K562 (cell line): ENCODE data around the gene ZBTB38. TPM values are rescaled to one million over a fixed set of nuclear protein-coding genes. Genes with fewer than 3 reads are reported as not detected.

Experiments used
- ARID4B ChIP-seq: sonication (generic); formaldehyde crosslinking; IDR thresholded peaks from 2 replicates; pipeline ENCODE4 v1.8.0; 2022; ENCODE audit warnings: mild to moderate bottlenecking, missing genetic modification reagents
- CBX3 ChIP-seq, 2 experiments: IDR thresholded peaks; 1 replicate in 1 of 2; 2 replicates in 1 of 2; pipeline ENCODE4 v1.6.1; 2012; ENCODE audit warnings: inconsistent platforms in 2 of 2, low read length in 2 of 2, borderline replicate concordance in 1 of 2, control low read depth in 1 of 2
- CHAMP1 ChIP-seq: fragments of 450-650 bp; IDR thresholded peaks from 2 replicates; pipeline ENCODE4 v1.6.1; 2016; ENCODE audit warnings: mild to moderate bottlenecking
- CTCF ChIP-seq, 3 experiments: IDR thresholded peaks in 2 of 3; conservative IDR thresholded peaks in 1 of 3; 2 replicates each; pipeline ENCODE4 v1.5.1; 2011 to 2012; ENCODE audit warnings: low read length in 3 of 3, mild to moderate bottlenecking in 3 of 3, control low read depth in 2 of 3, improper control_type of control experiment in 1 of 3, inconsistent platforms in 1 of 3, low read depth in 1 of 3, mixed read lengths in 1 of 3, moderate library complexity in 1 of 3; ENCODE audit not compliant: insufficient read depth in 2 of 3
- JUN ChIP-seq, 2 experiments: sonication (generic) in 1 of 2; formaldehyde crosslinking in 1 of 2; IDR thresholded peaks; 2 replicates each; pipeline versions ENCODE4 v1.6.1 to v1.8.0; 2012 to 2022; ENCODE audit warnings: borderline replicate concordance in 2 of 2, mild to moderate bottlenecking in 2 of 2, improper control_type of control experiment in 1 of 2, low read depth in 1 of 2, low read length in 1 of 2, missing genetic modification reagents in 1 of 2
- NFE2 ChIP-seq: IDR thresholded peaks from 2 replicates; pipeline ENCODE4 v1.6.1; 2014; ENCODE audit warnings: antibody characterized with exemption, low read depth
- SIN3B ChIP-seq: fragments of 450-650 bp; IDR thresholded peaks from 2 replicates; pipeline ENCODE4 v1.6.1; 2017; ENCODE audit warnings: low read depth, mild to moderate bottlenecking, moderate library complexity
- SLC30A9 ChIP-seq: fragments of 250-450 bp; sonication (Bioruptor Pico); IDR thresholded peaks from 2 replicates; pipeline ENCODE4 v1.8.0; 2022; ENCODE audit warnings: mild to moderate bottlenecking, moderate library complexity
- STAT6 ChIP-seq: sonication (generic); formaldehyde crosslinking; IDR thresholded peaks from 2 replicates; pipeline ENCODE4 v1.8.1; 2023; ENCODE audit warnings: mild to moderate bottlenecking, missing genetic modification reagents
- XRCC5 ChIP-seq: fragments of 200-400 bp; formaldehyde crosslinking; IDR thresholded peaks from 2 replicates; pipeline ENCODE4 v1.6.1; 2017; ENCODE audit warnings: low read depth, mild to moderate bottlenecking, low read length
- ZNF445 ChIP-seq: fragments of 250-450 bp; sonication (Bioruptor Pico); IDR thresholded peaks from 2 replicates; pipeline ENCODE4 v1.4.0; 2020; ENCODE audit warnings: low read depth, mild to moderate bottlenecking, moderate library complexity
- polyA plus RNA-seq, 8 experiments: library from polyadenylated mRNA; depleted of rRNA in 4 of 8; stranded (reverse) in 5 of 8; unstranded in 3 of 8; fragments of >200 nt; fragmentation: Nextera tagmentation in 2 of 8; fragmentation: Illumina TruSeq in 1 of 8; extraction: Ambion mirVana in 2 of 8; extraction: Trizol in 1 of 8; gene quantifications; 2 replicates each; pipeline versions ENCODE4 v1.2.1 to v1.2.3, GENCODE V29; 2011 to 2014; ENCODE audit warnings: inconsistent platforms in 1 of 8, missing spikeins in 1 of 8
- total RNA-seq, 7 experiments: library from RNA; depleted of rRNA in 6 of 7; stranded (reverse); fragments of >200 nt in 6 of 7; fragmentation: Illumina TruSeq in 2 of 7; extraction: Trizol in 2 of 7; gene quantifications; 2 replicates each; pipeline versions ENCODE4 v1.2.1 to v1.2.3, GENCODE V29; 2011 to 2021; ENCODE audit warnings: low replicate concordance in 1 of 7

Gene ZBTB38
- total and polyA plus RNA-seq, 9 of the 15 experiments (the other 6 are each of a cell fraction or from before 2014, with no cell fraction given) = 12.1 to 39.4 (median 22.9) TPM

GRCh38 chr3:141331377-141332318, 36.7 kb upstream of the ZBTB38 start (continued):
- no peak for TF ChIP-seq ARID4B (CRISPR knock-in tag)
- no peak for TF ChIP-seq SLC30A9 (CRISPR knock-in tag)
- no peak for TF ChIP-seq XRCC5
- TF ChIP-seq CHAMP1 = no peak
- no peak for TF ChIP-seq ZNF445 (CRISPR knock-in tag)
- TF ChIP-seq CBX3 (IDR thresholded peaks at IDR 0.05; ENCODE audit: borderline replicate concordance in 1 of 2, low read length in 2 of 2) = no peak
- peak; percentile 96 for TF ChIP-seq JUN (IDR thresholded peaks at IDR 0.05; ENCODE audit: borderline replicate concordance, low read depth, low read length)
- TF ChIP-seq JUN (CRISPR knock-in tag; IDR thresholded peaks at IDR 0.05; ENCODE audit: borderline replicate concordance) = no peak
- no peak for TF ChIP-seq SIN3B
- TF ChIP-seq CTCF (IDR thresholded peaks at IDR 0.05 in 2 of 3, conservative IDR thresholded peaks at IDR 0.05 in 1 of 3; ENCODE audit: insufficient read depth in 2 of 3, low read depth in 1 of 3, low read length in 3 of 3) = no peak
- peak; percentile 47; the same call in 1 of the 2 replicates for TF ChIP-seq NFE2
- TF ChIP-seq STAT6 (CRISPR knock-in tag) = no peak
